ENCODE measurements around the gene EEF1AKMT2. TPM values are rescaled to one million over a fixed set of nuclear protein-coding genes. Genes with fewer than 3 reads are reported as not detected.
A peak's percentile ranks its signal among the peaks of the same experiment; 100 is the strongest.

EEF1AKMT2 gene
- total and polyA plus RNA-seq, 2 of the 13 experiments (the other 11 are each of a cell fraction or from before 2014, with no cell fraction given), result 11.3 to 19.3 TPM

GRCh38 chr10:124708246-124708779 is 83.4 kb downstream of the EEF1AKMT2 start (continued):
- TF ChIP-seq ZXDC (CRISPR knock-in tag; IDR thresholded peaks at IDR 0.05) (no peak), ZMAT3 (CRISPR knock-in tag; conservative IDR thresholded peaks at IDR 0.05) (no peak), HMGA1 (CRISPR knock-in tag; conservative IDR thresholded peaks at IDR 0.05) (no peak), ARID3A (IDR thresholded peaks at IDR 0.05; ENCODE audit: low read depth, low read length) (no peak), SP4 (CRISPR knock-in tag; IDR thresholded peaks at IDR 0.05) (0 out of 2 replicates have a peak, but pooled peaks have one; percentile 18), GPBP1L1 (CRISPR knock-in tag; IDR thresholded peaks at IDR 0.05) (no peak), ELF1 (CRISPR knock-in tag; IDR thresholded peaks at IDR 0.05) (peak; percentile 64), GPN1 (CRISPR knock-in tag; IDR thresholded peaks at IDR 0.05; ENCODE audit: borderline replicate concordance) (no peak), E2F1 (CRISPR knock-in tag; IDR thresholded peaks at IDR 0.05) (no peak), PRDM15 (CRISPR knock-in tag; IDR thresholded peaks at IDR 0.05) (no peak), ZBTB2 (CRISPR knock-in tag; IDR thresholded peaks at IDR 0.05; ENCODE audit: low read depth) (no peak), GFI1 (CRISPR knock-in tag; IDR thresholded peaks at IDR 0.05; ENCODE audit: borderline replicate concordance) (no peak), SOX5 (CRISPR knock-in tag; IDR thresholded peaks at IDR 0.05; ENCODE audit: borderline replicate concordance) (peak; percentile 58; the same call in 1 of the 2 replicates), HNF4G (IDR thresholded peaks at IDR 0.05; ENCODE audit: borderline replicate concordance, low read depth, low read length) (no peak; the same call in 1 of the 2 replicates), HNF4G (CRISPR knock-in tag; IDR thresholded peaks at IDR 0.05; ENCODE audit: borderline replicate concordance, low read depth) (peak; percentile 43; the same call in 1 of the 2 replicates), ARNT (IDR thresholded peaks at IDR 0.05) (no peak), ZNF138 (CRISPR knock-in tag; IDR thresholded peaks at IDR 0.05; ENCODE audit: low read depth) (no peak)
